Epithelial cell of esophagus (primary cell): ENCODE measurements around the gene LDB2.
"Not testable (repeated sequence)": the region's sequence is repeated elsewhere in the genome, so short reads cannot be mapped to it uniquely, and the experiment has no call there.

Source experiments
- DNase-seq: peaks from one replicate; pipeline ENCODE4 v3.0.0; 2010; ENCODE audit warnings: low read depth
- H3K4me3 ChIP-seq: 2 replicates; pipeline ENCODE4 v1.5.1; 2011; ENCODE audit warnings: mild to moderate bottlenecking, low read length, control low read depth
- CTCF ChIP-seq: IDR thresholded peaks from 2 replicates; pipeline ENCODE4 v1.5.1; 2011; ENCODE audit warnings: low read depth, mild to moderate bottlenecking, low read length, control low read depth, inconsistent platforms; ENCODE audit not compliant: insufficient read depth; ENCODE audit errors: missing control alignments

Gene LDB2

GRCh38 chr4:16897991-16898827, at the start of gene LDB2:
Gene LDB2, minus strand, starts transcription at chr4:16898645.
- DNase-seq: no peak
- no peak for TF ChIP-seq CTCF
- no peak within 1 kb of the TSS for H3K4me3 ChIP-seq

GRCh38 chr4:16942491-16942890, 44.0 kb upstream of the LDB2 start:
- TF ChIP-seq CTCF: no peak
- H3K4me3 ChIP-seq: no peak overlapping the region
- no peak for DNase-seq

- no peak for TF ChIP-seq CTCF
- H3K4me3 ChIP-seq: no peak overlapping the region
- DNase-seq: no peak
These were observed 40.7 kb upstream of the LDB2 start for GRCh38 chr4:16939178-16939577.

GRCh38 chr4:16938512-16939040, 40.1 kb upstream of the LDB2 start:
- no peak for TF ChIP-seq CTCF
- no peak for DNase-seq
- no peak overlapping the region for H3K4me3 ChIP-seq

- no peak for DNase-seq
- no peak overlapping the region for H3K4me3 ChIP-seq
- no peak for TF ChIP-seq CTCF
These were observed 33.2 kb upstream of the LDB2 start for GRCh38 chr4:16931339-16932305.

- TF ChIP-seq CTCF: no peak
- no peak overlapping the region for H3K4me3 ChIP-seq
- no peak for DNase-seq
These were observed 27.8 kb upstream of the LDB2 start for GRCh38 chr4:16926214-16926613.

GRCh38 chr4:16918716-16919115, 20.3 kb upstream of the LDB2 start:
- not testable (repeated sequence) for H3K4me3 ChIP-seq, DNase-seq
